NCI-H446 (cell line): Measurements from ENCODE around the gene GPR157.
A peak's percentile ranks its signal among the peaks of the same experiment; 100 is the strongest.
"Not testable (repeated sequence)": the region's sequence is repeated elsewhere in the genome, so short reads cannot be mapped to it uniquely, and the experiment has no call there.

Experiments used
- DNase-seq, 2 experiments: peaks; one replicate each; lab custom pipeline; 2025; lab: John Stamatoyannopoulos, UW

GPR157 gene, protein sequence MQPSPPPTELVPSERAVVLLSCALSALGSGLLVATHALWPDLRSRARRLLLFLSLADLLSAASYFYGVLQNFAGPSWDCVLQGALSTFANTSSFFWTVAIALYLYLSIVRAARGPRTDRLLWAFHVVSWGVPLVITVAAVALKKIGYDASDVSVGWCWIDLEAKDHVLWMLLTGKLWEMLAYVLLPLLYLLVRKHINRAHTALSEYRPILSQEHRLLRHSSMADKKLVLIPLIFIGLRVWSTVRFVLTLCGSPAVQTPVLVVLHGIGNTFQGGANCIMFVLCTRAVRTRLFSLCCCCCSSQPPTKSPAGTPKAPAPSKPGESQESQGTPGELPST

DNA sequence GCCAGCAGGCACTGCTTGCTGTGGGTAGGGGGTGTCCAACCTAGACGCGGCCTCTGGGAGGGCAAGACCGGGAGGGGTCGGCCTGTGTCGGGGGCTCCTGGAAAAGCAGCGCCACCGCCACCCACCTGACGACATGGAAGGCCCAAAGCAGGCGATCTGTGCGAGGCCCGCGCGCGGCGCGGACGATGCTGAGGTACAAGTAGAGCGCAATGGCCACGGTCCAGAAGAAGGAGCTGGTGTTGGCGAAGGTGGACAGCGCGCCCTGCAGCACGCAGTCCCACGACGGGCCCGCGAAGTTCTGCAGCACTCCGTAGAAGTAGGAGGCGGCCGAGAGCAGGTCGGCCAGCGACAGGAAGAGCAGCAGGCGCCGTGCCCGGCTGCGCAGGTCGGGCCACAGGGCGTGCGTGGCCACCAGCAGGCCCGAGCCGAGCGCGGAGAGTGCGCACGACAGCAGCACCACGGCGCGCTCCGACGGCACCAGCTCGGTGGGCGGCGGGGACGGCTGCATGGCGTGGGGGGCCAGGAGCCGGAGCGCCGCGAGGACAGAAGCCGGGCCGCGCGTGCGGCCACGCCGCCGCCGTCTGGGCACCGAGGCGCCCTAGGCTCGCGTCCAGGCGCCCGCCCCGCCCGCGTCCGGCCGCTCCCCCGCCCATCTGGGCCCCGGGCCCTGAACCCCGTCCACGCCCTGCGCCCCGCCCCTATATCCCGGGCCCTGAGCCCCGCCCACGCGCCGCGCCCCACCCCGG lies at the start of gene GPR157:
TSS of gene GPR157 (minus strand) at position 583 of the 746 bp plus-strand sequence. CDS start at position 508, 75 bp downstream.
- DNase-seq, result peak in 1 of 2 experiments; percentile 89

DNA sequence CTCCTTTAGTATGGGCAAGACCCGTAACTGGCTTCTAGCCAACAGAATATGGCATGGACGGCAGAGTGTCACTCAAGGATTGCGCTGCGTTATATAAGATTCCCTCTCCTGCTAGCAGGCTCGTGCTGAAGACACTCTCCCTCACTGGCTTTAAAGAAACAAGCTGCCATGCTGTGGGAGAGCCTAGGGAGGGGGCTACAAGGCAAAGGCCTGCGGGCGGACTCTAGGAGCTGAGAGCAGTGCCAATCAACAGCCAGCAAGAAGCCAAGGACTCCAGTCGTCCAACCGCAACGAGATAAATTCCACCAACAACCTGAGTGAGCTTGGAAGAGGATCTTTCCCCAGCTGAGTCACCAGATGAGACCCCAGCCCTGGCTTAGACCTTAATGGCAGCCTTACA lies 45.9 kb upstream of the GPR157 start:
- DNase-seq, result no peak

DNA sequence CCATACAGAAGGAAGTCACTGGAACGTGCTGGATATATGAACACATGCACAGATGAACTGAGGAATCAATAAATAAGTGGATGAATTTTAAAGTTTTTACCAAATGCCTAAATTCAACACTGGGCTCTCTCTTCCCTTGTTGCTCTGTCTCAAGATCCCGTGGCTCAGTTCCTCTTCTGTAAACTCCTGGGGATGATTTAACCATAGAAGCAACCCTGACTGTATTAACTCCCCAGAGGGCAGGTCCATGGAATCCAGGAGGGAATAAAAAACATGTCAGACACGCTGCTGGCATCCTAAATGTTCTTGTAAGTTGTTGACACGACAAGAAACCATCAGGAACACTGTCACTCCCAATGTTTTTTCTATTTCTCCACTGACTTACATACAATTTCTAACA lies 45.3 kb upstream of the GPR157 start:
- DNase-seq, result no peak

DNA sequence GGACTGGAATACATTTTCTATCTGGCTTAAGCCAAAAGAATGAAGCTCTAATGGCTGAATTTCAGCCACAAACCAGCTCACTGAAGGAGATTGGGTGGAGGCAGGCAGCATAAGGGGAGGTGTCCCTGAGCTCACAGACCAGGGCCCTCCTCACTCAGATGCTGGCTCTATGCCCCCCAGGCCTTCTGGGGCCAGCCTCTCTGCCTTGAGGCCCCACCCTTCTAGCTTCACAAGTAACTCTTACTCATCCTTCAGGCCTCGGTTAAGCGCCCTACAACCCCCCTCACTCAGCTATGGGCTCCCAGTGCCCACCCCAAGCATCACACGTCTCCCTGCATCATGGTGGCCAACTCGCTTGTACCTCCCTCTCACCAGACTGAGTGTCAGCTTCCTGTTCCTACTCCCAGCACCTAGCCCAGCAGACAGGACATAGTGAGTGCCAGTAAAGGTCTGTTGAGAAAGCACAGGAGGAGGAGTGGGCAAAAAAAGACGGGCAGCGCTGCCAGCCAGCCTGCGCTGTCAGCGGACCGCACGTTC lies 40.8 kb upstream of the GPR157 start:
- DNase-seq, result no peak

DNA sequence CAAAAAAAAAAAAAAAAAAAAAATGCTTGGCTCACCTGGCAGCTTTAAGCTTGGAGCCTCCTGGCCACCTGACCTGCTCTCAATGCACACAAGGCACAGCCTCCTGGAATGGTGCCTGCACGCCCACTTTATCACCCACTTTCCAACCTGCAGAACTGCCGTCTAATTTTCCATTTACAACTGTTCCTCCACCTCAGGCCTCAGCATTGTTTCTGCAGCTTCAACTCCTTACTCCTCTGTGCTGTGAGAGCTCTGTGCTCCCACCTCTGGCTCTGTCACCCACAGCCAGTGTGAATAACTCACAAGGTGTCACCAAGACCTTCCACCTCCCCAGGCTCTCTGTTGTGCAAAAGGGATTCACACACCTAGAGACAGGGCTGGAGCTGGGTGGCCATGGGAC lies 38.7 kb upstream of the GPR157 start:
- no peak for DNase-seq

DNA sequence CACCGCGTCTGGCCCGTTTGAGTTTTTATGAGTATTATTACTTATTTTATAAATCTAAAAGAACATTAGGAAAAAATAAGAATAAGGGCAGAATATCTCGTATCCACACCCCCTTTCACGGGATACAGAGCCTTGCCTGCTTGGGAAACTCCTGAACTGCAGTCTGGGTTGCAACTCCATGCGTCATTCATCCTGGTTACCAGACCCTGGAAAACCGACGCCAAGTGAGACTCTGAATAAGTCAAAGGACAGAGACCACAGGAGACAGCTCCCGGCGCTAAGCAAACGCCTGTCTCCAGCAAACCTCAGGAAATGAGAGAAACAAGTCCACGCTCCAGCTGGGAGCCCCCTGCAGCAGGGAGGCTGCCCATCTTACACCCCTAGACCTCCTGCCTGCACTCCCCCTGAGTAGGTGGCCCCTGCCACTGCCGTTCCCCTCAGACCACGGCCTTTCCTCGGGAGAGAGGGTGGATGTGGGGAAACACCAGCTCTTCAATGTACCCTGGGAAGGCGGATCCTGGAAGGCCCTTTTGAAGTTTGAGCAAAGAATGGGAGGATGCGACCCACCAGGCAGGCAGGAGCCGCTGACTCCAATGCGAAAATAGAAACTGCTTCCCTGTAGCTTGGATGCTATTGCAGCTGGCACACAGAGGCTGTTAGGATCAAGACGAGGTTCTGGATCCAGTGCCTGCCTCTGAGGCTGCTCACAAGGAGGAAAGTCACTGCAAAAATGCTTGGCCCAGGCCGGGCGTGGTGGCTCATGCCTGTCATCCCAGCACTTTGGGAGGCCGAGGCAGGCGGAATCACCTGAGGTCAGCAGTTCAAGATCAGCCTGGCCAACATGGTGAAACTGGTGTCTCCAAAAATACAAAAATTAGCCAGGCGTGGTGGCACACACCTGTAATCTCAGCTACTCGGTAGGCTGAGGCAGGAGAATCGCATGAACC lies 37.7 kb upstream of the GPR157 start:
- DNase-seq, result no peak

DNA sequence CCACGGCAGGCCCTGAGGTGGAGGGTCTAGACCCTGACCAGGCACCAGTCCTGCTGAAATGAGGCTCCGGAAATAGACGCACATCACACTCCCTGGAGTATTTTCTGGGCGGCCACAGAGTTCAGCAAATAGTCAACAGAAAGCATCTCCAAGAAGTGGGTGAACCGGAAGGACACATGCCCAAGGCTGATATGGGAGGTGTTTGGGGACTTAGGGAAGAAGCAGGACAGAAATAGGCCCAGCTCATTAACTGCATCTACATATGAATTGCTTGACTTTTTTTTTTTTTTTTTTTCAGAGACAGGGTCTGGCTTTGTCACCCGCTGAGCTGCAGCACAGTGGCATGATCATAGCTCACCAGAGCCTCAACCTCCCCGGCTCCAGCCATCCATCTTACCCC lies 36.5 kb upstream of the GPR157 start:
- no peak for DNase-seq

DNA sequence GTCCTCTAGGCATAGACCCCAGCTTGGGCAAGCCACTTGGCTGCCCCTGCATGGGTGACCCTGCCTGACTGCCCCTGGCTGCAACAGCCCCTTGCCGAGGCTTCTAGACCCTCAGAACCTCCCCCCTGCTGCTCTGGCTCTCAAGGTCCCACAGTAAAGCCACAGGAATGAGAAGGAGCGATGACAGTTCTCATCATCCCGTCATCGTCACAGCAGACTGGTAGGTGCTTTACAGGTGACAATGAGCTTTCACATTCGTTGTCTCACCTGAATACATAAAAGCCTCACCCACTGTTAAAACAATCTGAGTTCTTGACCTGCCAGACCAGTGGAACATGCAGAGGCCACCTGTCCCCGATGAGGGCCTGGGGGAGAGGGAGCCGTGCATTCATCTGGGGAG lies 36.0 kb upstream of the GPR157 start:
- DNase-seq, result no peak

DNA sequence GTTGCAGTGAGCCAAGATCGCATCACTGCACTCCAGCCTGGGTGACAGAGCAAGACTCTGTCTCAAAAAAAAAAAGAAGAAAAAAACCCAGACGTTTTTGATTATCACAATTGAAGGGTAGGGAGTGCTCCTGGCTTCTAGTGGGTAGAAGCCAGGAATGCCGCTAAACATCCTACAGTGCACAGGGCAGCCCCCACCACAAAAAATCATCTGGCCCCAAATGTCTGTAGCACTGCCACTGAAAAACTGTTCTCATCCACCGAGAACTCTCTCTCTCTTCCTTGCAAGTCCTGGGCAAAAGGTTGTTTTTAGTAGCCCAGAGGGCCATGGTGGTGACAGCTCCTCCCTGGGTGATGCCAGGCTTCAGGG lies 35.6 kb upstream of the GPR157 start:
- no peak for DNase-seq

DNA sequence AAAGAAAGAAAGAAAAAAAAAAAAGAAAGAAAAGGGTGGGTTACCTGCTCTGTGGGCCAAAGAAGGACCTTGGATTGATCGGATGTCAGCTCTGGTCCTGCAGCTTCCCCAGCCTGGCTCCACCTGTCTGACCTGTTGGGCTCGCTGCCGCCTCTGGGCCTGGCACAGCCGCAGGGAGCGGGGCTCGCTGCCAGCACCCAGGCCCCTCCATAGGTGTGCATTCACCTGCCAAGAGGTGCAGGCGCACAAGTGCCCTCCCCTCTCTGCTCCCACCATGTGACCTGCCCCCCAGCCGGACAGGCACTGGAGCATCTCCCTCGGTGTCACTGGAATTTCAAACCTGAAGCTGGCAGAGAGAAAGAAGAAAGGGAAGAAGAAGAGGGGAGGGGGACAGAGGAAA lies 33.1 kb upstream of the GPR157 start:
- no peak for DNase-seq

DNA sequence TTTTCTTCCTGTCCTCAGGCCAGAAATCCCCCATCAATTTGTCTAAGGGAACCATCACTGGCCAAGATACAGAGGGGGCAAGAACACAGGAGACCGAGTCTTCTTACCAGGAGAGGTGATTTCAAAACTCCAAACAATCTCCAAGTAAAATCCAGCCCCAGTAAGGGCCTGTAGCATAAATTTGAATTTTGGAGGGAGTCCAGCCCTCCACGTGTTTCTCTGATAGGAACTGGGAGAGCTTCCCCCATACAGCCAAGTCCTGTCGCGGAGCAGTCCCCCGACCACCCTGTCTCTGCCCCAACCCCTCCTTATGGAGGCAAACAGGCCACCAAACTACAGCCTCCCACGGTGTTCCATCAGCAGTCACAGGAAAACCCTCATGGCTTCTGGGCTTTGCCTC lies 32.4 kb upstream of the GPR157 start:
- no peak for DNase-seq

DNA sequence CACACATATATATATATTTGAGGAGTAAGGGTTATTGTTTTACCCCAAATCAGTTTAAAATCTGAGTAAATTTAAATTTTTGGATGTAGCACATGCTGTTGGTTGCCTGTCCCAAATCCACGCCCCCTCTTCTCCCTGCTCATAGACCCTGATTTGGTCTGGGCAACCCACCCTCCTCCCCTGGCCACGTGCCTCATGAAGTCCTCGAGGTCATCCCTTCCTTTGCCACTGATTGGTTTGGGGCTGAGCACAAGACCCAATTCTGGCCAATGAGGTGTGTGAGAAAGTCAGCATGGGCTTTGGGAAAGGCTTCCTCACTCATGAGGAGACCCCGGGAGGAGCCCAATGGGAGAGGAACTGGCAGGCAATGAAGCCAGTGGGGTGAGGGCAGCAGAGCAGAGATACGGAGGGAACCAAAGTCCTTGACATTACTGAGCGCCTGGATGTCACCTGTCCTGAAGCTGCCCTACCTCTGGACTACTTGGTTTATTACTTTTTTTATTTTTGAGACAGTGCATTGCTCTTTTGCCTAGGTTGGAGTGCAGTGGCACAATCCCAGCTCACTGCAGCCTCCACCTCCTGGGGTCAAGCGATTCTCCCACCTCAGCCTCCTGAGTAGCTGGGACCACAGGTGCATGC lies 31.3 kb upstream of the GPR157 start:
- DNase-seq, result no peak

DNA sequence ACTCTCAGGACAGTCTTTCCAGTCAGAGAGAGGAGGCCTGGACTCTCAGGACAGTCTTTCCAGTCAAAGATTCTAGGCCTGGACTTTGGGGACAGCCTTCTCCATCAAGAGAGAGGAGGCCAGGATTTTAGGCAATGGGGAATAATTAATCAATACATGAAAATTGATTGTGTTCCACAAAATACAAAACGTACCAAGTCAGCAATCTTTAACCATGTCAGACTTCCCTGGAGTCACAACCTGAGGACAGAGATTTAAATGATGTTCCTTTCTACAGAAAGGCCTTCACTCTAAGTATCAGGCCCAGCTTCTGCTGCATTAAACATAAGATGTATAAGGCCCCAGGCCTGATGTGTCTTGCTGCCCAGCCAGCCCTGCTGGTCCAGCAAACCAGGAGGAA lies 27.0 kb upstream of the GPR157 start:
- no peak for DNase-seq

DNA sequence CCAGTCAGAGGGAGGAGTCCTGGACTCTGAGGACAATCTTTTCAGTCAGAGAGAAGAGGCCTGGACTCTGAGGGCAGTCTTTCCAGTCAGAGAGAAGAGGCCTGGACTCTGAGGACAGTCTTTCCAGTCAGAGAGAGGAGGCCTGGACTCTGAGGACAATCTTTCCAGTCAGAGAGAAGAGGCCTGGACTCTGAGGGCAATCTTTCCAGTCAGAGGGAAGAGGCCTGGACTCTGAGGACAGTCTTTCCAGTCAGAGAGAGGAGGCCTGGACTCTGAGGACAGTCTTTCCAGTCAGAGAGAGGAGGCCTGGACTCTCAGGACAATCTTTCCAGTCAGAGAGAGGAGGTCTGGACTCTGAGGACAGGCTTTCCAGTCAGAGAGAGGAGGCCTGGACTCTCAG lies 26.5 kb upstream of the GPR157 start:
- DNase-seq, result not testable (repeated sequence)

DNA sequence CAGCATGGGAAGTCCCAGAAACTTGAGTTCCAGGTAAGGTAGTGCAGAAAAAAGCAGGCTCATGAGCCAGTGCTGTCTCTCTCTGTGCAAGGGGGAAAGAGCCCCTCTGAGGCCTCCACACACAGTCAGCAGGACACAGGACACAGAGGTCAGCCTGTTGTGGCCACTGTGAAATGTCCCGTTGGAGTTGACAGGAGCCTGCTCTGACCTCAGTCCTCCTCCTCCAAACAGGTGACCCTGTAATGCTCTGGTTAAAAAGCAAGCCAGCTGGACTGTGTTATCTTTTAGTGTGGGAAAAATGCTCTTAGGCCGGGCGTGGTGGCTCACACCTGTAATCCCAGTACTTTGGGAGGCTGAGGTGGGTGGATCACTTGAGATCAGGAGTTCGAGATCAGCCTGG lies 24.2 kb upstream of the GPR157 start:
- DNase-seq, result no peak

DNA sequence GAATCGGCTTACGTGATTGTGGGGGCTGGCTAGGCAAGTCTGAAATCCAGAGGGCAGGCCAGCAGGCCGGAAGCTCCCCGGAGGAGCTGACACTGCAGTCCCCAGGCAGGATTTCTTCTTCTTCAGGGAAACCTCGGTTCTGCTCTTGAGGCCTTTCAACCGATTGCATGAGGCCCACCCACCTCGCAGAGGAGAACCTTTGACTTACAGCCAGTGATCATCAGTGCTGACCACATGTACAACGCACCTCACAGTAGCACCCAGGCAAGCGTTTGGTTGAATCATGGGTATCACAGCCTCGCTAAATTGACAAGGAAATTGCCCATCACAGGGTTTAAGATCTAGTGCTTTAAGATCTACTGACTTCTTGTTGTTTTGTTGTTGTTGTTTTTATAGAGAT lies 23.6 kb upstream of the GPR157 start:
- no peak for DNase-seq

DNA sequence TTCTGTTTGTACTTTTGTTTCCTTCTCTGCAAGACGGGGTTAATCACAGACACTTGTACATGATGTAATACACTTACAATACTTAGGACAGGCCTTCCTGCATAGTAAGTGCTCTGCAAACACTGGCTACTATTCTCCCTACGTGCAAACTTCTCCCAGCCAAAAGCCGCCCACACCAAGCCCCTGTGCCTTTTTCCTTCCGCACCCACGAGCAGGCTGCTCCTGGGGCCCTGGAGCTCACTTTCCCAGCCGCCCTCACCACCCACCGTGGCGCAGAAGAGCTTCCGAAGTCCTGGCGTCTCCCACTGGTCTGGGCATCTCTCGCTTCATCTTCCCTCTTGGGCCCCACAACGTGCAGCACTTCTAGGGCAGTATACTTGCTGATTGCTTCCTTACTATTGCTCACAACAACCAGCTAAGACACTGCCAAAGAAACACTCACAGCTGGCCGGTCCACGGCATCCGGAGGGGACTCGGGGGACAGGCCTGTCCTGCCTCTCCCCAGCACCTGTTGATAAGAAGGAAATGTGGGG lies 22.5 kb upstream of the GPR157 start:
- no peak for DNase-seq

DNA sequence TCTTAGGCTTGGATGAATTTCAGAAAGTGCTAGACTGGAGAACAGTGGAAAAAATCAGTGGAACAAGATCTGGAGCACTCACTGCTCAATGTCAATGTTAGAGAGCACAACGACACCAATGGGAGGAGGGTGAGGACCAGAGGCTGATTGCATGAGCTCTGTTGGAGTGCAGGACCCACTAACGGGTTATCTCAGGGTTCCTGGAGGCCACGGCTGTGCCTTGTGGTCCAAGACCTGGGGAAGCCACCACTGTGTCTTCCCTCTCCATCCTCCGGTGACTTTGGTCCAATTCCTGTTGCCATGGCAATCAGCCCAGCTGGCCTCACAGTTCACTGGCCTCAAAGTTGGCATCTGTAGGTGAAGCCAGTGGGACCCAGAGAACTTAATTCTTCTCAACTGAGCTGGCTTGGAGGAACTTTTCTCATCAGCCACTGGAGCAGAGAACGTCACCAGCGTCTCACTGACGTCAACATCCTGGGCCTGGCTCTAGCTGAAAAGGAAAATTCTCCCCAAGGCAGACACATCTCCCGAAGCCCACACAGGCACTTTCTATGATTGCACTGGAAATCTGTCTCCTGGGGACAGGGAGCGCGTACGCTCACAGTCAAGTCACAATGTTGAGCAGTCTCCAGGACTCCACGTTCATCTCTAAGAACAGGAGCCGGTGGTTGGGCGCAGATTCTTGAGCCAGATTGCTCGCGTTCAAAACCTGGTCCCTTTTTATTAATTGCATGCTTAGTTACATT lies 21.9 kb upstream of the GPR157 start:
- no peak for DNase-seq

DNA sequence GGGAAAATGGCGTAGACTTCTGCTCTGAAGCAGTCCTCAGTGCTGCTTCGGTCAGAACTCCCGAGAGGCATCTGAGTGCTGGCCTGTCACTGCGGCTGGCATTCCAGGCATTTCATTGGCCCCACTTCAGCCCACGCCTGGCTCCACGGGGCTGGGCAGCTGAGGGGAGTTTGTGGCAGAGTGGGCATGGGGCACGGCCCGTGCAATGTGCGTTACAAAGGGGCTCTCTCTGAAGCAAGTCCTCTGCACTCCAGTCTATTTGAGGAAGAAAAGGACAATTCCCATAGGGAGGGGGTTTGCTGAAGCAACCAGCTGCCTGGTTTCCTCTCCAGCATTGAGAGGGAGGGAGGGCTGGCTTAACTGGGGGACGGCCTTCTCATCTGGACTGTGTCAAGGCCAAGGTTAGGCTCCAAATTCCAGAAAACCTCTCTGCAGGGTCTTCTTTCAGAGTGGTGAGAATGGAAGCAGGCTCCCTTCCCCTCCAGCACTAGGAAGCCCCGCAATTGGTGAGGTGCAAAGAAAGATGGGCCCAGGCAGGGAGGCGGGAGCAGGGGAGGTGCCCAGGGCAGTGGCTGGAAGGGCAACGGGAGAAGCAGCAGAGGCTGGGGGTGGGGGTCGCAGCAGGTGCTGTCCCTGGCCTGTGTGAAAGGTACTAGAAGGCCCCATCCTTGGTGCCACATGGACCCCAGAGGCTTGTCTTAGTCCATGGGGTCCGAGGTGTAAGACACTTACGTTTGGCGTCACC lies 21.1 kb upstream of the GPR157 start:
- no peak for DNase-seq

DNA sequence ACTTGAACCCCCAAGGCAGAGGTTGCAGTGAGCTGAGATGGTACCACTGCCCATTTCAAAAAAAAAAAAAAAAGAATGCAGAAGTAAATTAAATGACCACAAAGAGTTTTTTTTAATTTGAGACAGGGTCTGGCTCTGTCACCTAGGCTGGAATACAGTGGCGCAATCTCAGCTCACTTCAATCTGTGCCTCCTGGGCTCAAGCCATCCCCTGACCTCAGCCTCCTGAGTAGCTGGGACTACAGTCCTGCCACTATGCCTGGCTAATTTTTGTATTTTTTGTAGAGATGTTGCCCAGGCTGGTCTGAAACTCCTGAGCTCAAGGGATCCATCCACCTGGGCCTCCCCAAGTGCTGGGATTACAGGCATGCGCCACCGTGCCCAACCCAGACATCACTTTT lies 20.2 kb upstream of the GPR157 start:
- DNase-seq, result no peak
